ENCODE results near the gene PLA2G4F.

DNA sequence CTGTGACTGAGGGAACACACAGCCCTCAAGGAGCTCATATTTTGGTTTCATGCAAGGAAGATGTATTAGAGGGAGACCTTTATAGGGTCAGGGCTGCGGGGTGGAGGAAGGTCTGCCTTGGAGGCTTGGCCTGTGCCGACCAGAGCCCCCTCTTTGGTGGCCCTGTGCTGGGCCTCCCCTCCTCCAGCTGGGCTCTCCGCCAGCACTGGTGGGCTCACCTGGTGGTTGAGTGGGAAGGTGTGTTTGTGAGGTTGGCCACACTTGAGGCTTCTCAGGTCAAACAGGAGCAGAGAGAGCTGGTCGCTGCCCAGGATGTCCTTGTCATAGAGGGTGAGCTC, 2.6 kb downstream of the PLA2G4F start:
- TF ChIP-seq, protein P1, sequence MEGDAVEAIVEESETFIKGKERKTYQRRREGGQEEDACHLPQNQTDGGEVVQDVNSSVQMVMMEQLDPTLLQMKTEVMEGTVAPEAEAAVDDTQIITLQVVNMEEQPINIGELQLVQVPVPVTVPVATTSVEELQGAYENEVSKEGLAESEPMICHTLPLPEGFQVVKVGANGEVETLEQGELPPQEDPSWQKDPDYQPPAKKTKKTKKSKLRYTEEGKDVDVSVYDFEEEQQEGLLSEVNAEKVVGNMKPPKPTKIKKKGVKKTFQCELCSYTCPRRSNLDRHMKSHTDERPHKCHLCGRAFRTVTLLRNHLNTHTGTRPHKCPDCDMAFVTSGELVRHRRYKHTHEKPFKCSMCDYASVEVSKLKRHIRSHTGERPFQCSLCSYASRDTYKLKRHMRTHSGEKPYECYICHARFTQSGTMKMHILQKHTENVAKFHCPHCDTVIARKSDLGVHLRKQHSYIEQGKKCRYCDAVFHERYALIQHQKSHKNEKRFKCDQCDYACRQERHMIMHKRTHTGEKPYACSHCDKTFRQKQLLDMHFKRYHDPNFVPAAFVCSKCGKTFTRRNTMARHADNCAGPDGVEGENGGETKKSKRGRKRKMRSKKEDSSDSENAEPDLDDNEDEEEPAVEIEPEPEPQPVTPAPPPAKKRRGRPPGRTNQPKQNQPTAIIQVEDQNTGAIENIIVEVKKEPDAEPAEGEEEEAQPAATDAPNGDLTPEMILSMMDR (IDR thresholded peaks at IDR 0.05), result no peak
- no peak for TF ChIP-seq POLR2A (IDR thresholded peaks at IDR 0.05)

Data from body of pancreas (tissue), 4 donors.